H9 (cell line): ENCODE data around the gene PPM1H. TPM values are rescaled to one million over a fixed set of nuclear protein-coding genes. Genes with fewer than 3 reads are reported as not detected.
A peak's percentile ranks its signal among the peaks of the same experiment; 100 is the strongest.

Source experiments
- DNase-seq: peaks from one replicate; pipeline ENCODE4 v3.0.0-alpha.2; 2017
- H2AFZ ChIP-seq: one replicate; pipeline ENCODE4 v1.6.1; 2013; ENCODE audit warnings: mild to moderate bottlenecking, low read length, control low read depth, moderate library complexity
- H2AK5ac ChIP-seq: 2 replicates; pipeline ENCODE4 v1.6.1; 2013; ENCODE audit warnings: low read length, control low read depth, mixed read lengths; ENCODE audit not compliant: insufficient read length
- H2BK120ac ChIP-seq: one replicate; pipeline ENCODE4 v1.6.1; 2013; ENCODE audit warnings: low read depth, mild to moderate bottlenecking, low read length, control low read depth, inconsistent platforms; ENCODE audit not compliant: poor library complexity, severe bottlenecking
- H2BK12ac ChIP-seq: 2 replicates; pipeline ENCODE4 v1.6.1; 2013; ENCODE audit warnings: low read length, control low read depth, mixed read lengths, low read depth; ENCODE audit not compliant: insufficient read length
- H2BK15ac ChIP-seq: 2 replicates; pipeline ENCODE4 v1.6.1; 2013; ENCODE audit warnings: low read depth, low read length, control low read depth
- H2BK20ac ChIP-seq: one replicate; pipeline ENCODE4 v1.6.1; 2013; ENCODE audit warnings: low read depth, mild to moderate bottlenecking, low read length, control low read depth, inconsistent platforms; ENCODE audit not compliant: poor library complexity, severe bottlenecking
- H2BK5ac ChIP-seq: 2 replicates; pipeline ENCODE4 v1.6.1; 2013; ENCODE audit warnings: low read length, control low read depth, mixed read lengths; ENCODE audit not compliant: insufficient read length
- H3K14ac ChIP-seq: 2 replicates; pipeline ENCODE4 v1.6.1; 2013; ENCODE audit warnings: low read length, control low read depth; ENCODE audit not compliant: insufficient read depth
- H3K18ac ChIP-seq: 2 replicates; pipeline ENCODE4 v1.6.1; 2013; ENCODE audit warnings: low read depth, mild to moderate bottlenecking, mixed read lengths, low read length, control low read depth; ENCODE audit not compliant: insufficient read length
- H3K23ac ChIP-seq: 2 replicates; pipeline ENCODE4 v1.6.1; 2013; ENCODE audit warnings: low read length, control low read depth, mixed read lengths, low read depth; ENCODE audit not compliant: insufficient read length
- H3K23me2 ChIP-seq: 2 replicates; pipeline ENCODE4 v1.6.1; 2013; ENCODE audit warnings: low read depth, mild to moderate bottlenecking, mixed read lengths, low read length, control low read depth; ENCODE audit not compliant: insufficient read length, poor library complexity, severe bottlenecking
- H3K27ac ChIP-seq: 2 replicates; pipeline ENCODE4 v1.5.1; 2013; ENCODE audit warnings: low read length, control low read depth, mixed read lengths, low read depth; ENCODE audit not compliant: insufficient read length
- H3K27me3 ChIP-seq: 2 replicates; pipeline ENCODE4 v1.6.1; 2013; ENCODE audit warnings: low read length, control low read depth, inconsistent platforms; ENCODE audit not compliant: insufficient read depth
- H3K4ac ChIP-seq: 2 replicates; pipeline ENCODE4 v1.6.1; 2013; ENCODE audit warnings: low read depth, mild to moderate bottlenecking, control low read depth, inconsistent platforms, low read length, moderate library complexity
- H3K4me1 ChIP-seq: 2 replicates; pipeline ENCODE4 v1.6.1; 2013; ENCODE audit warnings: low read length, control low read depth, inconsistent platforms; ENCODE audit not compliant: insufficient read depth
- H3K4me2 ChIP-seq: 2 replicates; pipeline ENCODE4 v1.6.1; 2013; ENCODE audit warnings: low read length, control low read depth, mixed read lengths; ENCODE audit not compliant: insufficient read length, insufficient read depth
- H3K56ac ChIP-seq: 2 replicates; pipeline ENCODE4 v1.6.1; 2013; ENCODE audit warnings: low read depth, mild to moderate bottlenecking, mixed read lengths, low read length, control low read depth; ENCODE audit not compliant: insufficient read length
- H3K79me1 ChIP-seq: 2 replicates; pipeline ENCODE4 v1.6.1; 2013; ENCODE audit warnings: low read depth, mild to moderate bottlenecking, moderate library complexity, low read length, control low read depth, inconsistent platforms; ENCODE audit not compliant: insufficient read depth, poor library complexity, severe bottlenecking
- H3K79me2 ChIP-seq: 2 replicates; pipeline ENCODE4 v1.6.1; 2013; ENCODE audit warnings: low read length, control low read depth, inconsistent platforms; ENCODE audit not compliant: insufficient read depth
- H3K9ac ChIP-seq: 2 replicates; pipeline ENCODE4 v1.6.1; 2013; ENCODE audit warnings: low read length, control low read depth, mixed read lengths; ENCODE audit not compliant: insufficient read length; ENCODE audit errors: extremely low read depth
- H3K9me3 ChIP-seq: one replicate; pipeline ENCODE4 v1.6.1; 2013; ENCODE audit warnings: low read depth, low read length, inconsistent platforms; ENCODE audit not compliant: control insufficient read depth
- H3T11ph ChIP-seq: one replicate; pipeline ENCODE4 v1.6.1; 2013; ENCODE audit warnings: mild to moderate bottlenecking, low read length, control low read depth, inconsistent platforms
- H4K20me1 ChIP-seq: one replicate; pipeline ENCODE4 v1.6.1; 2013; ENCODE audit not compliant: control insufficient read depth, insufficient read length, insufficient read depth
- H4K5ac ChIP-seq: 2 replicates; pipeline ENCODE4 v1.6.1; 2013; ENCODE audit warnings: low read depth, mild to moderate bottlenecking, mixed read lengths, low read length, control low read depth; ENCODE audit not compliant: insufficient read length
- H4K8ac ChIP-seq: replicated peaks from 2 replicates; pipeline ENCODE4 v1.6.1; 2013; ENCODE audit warnings: low read length, control low read depth, mixed read lengths, low read depth; ENCODE audit not compliant: insufficient read length
- H4K91ac ChIP-seq: 2 replicates; pipeline ENCODE4 v1.6.1; 2013; ENCODE audit warnings: low read depth, mild to moderate bottlenecking, moderate library complexity, mixed read lengths, low read length, control low read depth; ENCODE audit not compliant: insufficient read length
- H3K27ac Mint-ChIP-seq, 3 experiments: 2 replicates in 2 of 3; 3 replicates in 1 of 3; pipeline ENCODE4 v1.8.0; 2020 to 2021; ENCODE audit warnings: mixed read lengths in 3 of 3, mild to moderate bottlenecking in 1 of 3, moderate library complexity in 1 of 3
- H3K27me3 Mint-ChIP-seq: 2 replicates; pipeline ENCODE4 v1.8.0; 2021; ENCODE audit warnings: low read depth, mild to moderate bottlenecking, moderate library complexity, mixed read lengths
- H3K36me3 Mint-ChIP-seq, 3 experiments: 2 replicates in 2 of 3; 3 replicates in 1 of 3; pipeline ENCODE4 v1.8.0; 2020 to 2021; ENCODE audit warnings: low read depth in 3 of 3, mixed read lengths in 3 of 3; ENCODE audit not compliant: insufficient read depth in 1 of 3
- H3K4me1 Mint-ChIP-seq, 2 experiments: 2 replicates each; pipeline ENCODE4 v1.8.0; 2020; ENCODE audit warnings: mixed read lengths in 2 of 2
- H3K4me3 Mint-ChIP-seq, 2 experiments: 2 replicates in 1 of 2; 3 replicates in 1 of 2; pipeline ENCODE4 v1.8.0; 2020 to 2021; ENCODE audit warnings: mild to moderate bottlenecking in 2 of 2, mixed read lengths in 2 of 2, moderate library complexity in 1 of 2
- H3K9me3 Mint-ChIP-seq, 2 experiments: 2 replicates in 1 of 2; 3 replicates in 1 of 2; pipeline ENCODE4 v1.8.0; 2020; ENCODE audit warnings: mild to moderate bottlenecking in 2 of 2, mixed read lengths in 2 of 2, moderate library complexity in 1 of 2
- CTCF ChIP-seq: fragments of 200-600 bp; sonication (generic); conservative IDR thresholded peaks from 3 replicates; pipeline ENCODE4 v1.8.0; 2021; ENCODE audit warnings: antibody characterized with exemption, mild to moderate bottlenecking
- WGBS: extraction: QIAGEN DNeasy Blood & Tissue Kit; methylation state at CpG from one replicate; pipeline ENCODE4 v1.1.7; 2013; ENCODE audit warnings: missing lambda C conversion rate, low lambda C conversion rate, mixed read lengths; ENCODE audit not compliant: insufficient read length; ENCODE audit errors: extremely low coverage; 5-methylcytosine and 5-hydroxymethylcytosine counted together
- total RNA-seq: library from RNA; stranded (reverse); gene quantifications from 2 replicates; pipeline ENCODE4 v1.2.1, GENCODE V29; 2021

Gene PPM1H
- total RNA-seq, 1 experiment from 2014 or later, result 22.1 TPM

GRCh38 chr12:62631471-62632410 lies 303.2 kb downstream of the PPM1H start:
- no peak overlapping the region for H2AK5ac ChIP-seq
- no peaks in the 10 kb centered on the region for H3K79me1 ChIP-seq
- peaks cover 5% of the 10 kb centered on the region for H3K23me2 ChIP-seq
- H2AFZ ChIP-seq, result no peak overlapping the region
- no peak overlapping the region for H3K9ac ChIP-seq
- TF ChIP-seq CTCF, result peak; percentile 54; the same call in 2 of the 3 replicates
- Mint-ChIP-seq H3K27me3 (peaks cover 84% of the 10 kb centered on the region), H3K4me3 (peak overlapping the region; percentile 67 to 74), H3K27ac (no peak overlapping the region), H3K4me1 (peaks cover 51 to 55% of the 10 kb centered on the region in 2 experiments), H3K36me3 (peaks cover 0 to 4% (median 0%) of the 10 kb centered on the region in 3 experiments; a peak in 1 of 7 replicates), H3K9me3 (peaks cover 0 to 3% of the 10 kb centered on the region in 2 experiments; a peak in 1 of 5 replicates)
- H4K20me1 ChIP-seq, result no peaks in the 10 kb centered on the region
- no peak overlapping the region for H2BK12ac ChIP-seq
- no peak overlapping the region for H2BK20ac ChIP-seq
- WGBS, result no CpG with 5 or more reads among the region's 58 CpGs
- no peak overlapping the region for H4K8ac ChIP-seq
- no peak overlapping the region for H3T11ph ChIP-seq
- H3K56ac ChIP-seq, result no peak overlapping the region
- H3K27me3 ChIP-seq, result peaks cover 4% of the 10 kb centered on the region; the same call in 1 of the 2 replicates
- no peak overlapping the region for H3K18ac ChIP-seq
- no peaks in the 10 kb centered on the region for H3K9me3 ChIP-seq
- H2BK15ac ChIP-seq, result no peak overlapping the region
- H3K4me2 ChIP-seq, result peak overlapping the region; percentile 65
- H4K5ac ChIP-seq, result no peak overlapping the region
- H4K91ac ChIP-seq, result no peak overlapping the region
- H2BK5ac ChIP-seq, result no peak overlapping the region
- H3K27ac ChIP-seq, result no peak overlapping the region
- no peaks in the 10 kb centered on the region for H3K79me2 ChIP-seq
- no peak overlapping the region for H3K4ac ChIP-seq
- no peak overlapping the region for H2BK120ac ChIP-seq
- DNase-seq, result peak; percentile 79
- no peak overlapping the region for H3K14ac ChIP-seq
- peaks cover 6% of the 10 kb centered on the region; the same call in 1 of the 2 replicates for H3K4me1 ChIP-seq
- no peak overlapping the region for H3K23ac ChIP-seq
